Measurements from ENCODE around the gene SH2D2A.

The SH2D2A gene

DNA sequence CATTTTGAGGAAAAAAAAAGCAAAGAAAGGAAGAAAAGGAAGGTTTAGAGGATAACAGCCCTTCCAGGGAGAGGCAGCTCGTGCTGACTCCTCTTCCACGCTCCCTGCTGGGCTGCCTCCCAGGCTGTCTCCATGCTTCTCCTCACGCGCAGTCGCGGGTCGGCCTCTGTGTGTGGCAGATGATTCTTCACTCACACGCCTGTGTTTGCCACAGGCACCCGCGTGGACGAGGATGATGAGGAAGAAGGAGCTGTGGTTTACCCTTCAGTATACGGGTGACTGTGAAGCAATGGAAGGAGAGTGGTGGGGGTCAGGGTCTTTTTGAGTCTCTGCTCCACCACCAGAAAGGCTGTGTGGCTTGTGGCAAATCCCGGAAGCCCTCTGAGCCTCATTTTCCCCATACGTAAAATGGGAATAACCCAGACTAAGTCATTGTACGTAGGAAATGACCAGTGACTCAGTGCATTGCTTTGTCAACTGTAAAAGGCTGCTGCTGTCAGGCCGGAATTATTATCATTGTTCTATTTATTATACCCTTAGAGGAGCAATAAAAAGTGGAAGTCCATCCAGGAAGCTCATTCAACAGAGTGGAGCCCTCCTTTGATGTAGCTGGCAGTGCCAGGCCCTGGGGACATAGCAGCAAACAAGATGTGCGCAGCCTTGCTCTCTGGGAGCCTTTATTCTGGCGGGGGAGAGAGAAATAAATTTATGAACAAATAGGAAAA, 11.9 kb upstream of the SH2D2A start:
- no peak for DNase-seq (ENCODE audit: low read depth)
- no peak overlapping the region for H3K4me3 ChIP-seq (ENCODE audit: low read depth, low read length)
- TF ChIP-seq, protein P1, sequence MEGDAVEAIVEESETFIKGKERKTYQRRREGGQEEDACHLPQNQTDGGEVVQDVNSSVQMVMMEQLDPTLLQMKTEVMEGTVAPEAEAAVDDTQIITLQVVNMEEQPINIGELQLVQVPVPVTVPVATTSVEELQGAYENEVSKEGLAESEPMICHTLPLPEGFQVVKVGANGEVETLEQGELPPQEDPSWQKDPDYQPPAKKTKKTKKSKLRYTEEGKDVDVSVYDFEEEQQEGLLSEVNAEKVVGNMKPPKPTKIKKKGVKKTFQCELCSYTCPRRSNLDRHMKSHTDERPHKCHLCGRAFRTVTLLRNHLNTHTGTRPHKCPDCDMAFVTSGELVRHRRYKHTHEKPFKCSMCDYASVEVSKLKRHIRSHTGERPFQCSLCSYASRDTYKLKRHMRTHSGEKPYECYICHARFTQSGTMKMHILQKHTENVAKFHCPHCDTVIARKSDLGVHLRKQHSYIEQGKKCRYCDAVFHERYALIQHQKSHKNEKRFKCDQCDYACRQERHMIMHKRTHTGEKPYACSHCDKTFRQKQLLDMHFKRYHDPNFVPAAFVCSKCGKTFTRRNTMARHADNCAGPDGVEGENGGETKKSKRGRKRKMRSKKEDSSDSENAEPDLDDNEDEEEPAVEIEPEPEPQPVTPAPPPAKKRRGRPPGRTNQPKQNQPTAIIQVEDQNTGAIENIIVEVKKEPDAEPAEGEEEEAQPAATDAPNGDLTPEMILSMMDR (IDR thresholded peaks at IDR 0.05; ENCODE audit: low read depth, low read length, missing control alignments), result no peak

DNA sequence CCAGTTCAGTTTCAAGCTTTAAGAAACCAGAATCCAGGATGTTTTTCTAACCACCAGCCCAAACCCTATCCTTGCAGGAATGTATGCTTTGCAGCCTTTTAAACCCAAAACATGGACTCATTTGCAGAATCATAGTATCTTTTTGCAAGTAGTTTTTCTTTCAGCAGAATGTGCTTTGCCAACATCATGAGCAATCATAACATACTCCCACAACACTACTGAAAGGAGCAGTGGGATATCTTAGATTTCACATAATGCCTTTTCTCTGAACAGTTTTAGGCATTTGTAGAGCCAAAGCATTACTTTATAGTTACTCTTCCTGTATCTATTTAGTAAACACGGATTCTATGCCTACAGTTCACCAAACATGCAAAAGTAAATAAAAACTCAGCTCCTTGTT, 10.0 kb upstream of the SH2D2A start:
- TF ChIP-seq, protein P1 (IDR thresholded peaks at IDR 0.05; ENCODE audit: low read depth, low read length, missing control alignments), result no peak
- no peak for DNase-seq (ENCODE audit: low read depth)
- no peak overlapping the region for H3K4me3 ChIP-seq (ENCODE audit: low read depth, low read length)

DNA sequence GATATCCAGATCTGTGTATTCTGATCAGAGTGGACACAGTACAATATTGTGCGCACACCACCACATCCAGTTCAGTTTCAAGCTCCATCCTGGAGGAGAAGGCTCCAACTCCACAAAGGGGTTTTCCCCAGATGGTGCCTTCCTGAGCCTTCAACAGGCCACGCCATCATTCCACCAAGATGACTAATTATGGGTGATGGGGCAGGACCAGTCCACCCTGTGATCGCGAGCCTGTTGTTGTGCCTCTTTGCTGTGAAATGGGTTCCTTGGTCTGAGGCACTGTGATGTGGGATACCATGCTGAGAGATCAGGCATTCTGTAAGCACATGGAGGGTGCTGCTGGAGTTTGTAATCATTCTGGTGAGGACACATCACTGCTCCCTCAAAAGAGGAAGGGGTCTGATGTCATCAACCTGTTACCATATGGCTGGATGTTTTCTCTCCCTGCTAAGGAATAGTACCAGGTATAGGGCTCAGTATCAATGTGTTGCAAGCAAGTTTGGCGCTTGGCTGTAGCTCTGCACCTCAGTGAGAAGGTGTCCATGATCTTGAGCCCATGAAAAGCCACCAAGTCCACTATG, 6.7 kb upstream of the SH2D2A start:
- TF ChIP-seq, protein P1 (IDR thresholded peaks at IDR 0.05; ENCODE audit: low read depth, low read length, missing control alignments), result no peak

DNA sequence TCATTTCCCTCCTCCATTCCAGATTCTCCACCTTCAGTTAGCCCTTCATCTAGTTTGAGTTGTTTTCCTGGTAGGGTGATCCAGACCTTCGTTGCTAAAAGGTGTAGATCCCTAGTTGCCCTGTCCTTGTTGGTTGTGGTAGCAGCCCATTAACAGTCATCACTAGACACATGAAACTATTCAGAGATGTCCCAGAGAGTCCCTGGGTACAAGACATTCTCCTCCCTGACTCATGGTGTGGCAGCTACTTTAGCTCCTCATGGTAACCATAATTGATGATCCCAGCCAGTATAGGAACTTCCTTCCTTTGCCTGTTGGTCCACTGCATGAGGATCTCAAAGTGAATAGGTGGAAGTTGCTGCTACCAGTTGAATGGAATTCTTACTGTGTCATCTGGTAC, 6.0 kb upstream of the SH2D2A start:
- no peak overlapping the region for H3K4me3 ChIP-seq (ENCODE audit: low read depth, low read length)
- DNase-seq (ENCODE audit: low read depth), result no peak
- TF ChIP-seq, protein P1 (IDR thresholded peaks at IDR 0.05; ENCODE audit: low read depth, low read length, missing control alignments), result no peak

More for the DNA sequence above, 6.7 kb upstream of the SH2D2A start:
- DNase-seq (ENCODE audit: low read depth), result no peak
- no peak overlapping the region for H3K4me3 ChIP-seq (ENCODE audit: low read depth, low read length)

DNA sequence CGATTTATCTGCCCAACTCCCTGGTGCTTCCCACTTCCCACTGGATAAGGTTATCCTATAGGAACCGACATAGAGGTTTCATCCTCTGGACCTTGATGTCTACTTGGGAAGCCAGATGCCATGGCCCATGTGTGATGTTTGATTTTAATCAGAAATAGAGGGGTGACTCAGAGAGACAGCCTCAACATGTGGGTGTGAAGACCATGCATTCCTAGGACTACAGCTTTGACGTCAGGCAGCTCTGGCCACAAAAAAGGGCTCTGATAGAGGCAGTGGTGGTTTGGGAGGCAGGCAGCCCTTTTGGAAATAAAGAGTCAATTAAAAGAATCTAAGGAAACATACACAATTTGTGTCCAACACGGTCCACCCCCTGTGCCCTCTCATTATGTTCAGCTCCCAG, 5.2 kb upstream of the SH2D2A start:
- no peak for DNase-seq (ENCODE audit: low read depth)
- no peak overlapping the region for H3K4me3 ChIP-seq (ENCODE audit: low read depth, low read length)
- TF ChIP-seq, protein P1 (IDR thresholded peaks at IDR 0.05; ENCODE audit: low read depth, low read length, missing control alignments), result no peak

DNA sequence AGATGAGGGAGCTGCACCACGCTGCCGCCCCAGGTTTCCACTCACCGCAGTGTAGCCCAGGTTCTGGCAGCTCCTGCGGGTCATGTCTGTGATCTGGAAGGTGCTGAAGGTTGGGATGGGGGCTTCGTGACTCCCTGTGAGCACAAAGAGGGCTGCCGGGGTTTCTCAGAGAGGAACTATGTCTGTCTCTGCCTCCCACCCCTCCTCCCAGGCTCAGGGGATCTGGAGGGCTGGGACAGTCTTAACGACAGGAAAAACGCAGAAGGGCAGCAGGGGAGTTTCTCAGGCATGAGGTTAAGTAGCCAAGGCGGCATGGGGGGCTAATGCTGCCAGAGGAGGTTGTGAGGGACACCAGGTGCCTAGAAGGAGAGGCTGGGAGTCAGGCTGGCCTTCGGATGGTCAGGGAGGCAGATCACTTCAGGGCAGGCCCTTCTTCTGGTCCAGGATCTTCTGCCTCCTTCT, 656 bp downstream of the SH2D2A start:
- TF ChIP-seq, protein P1 (IDR thresholded peaks at IDR 0.05; ENCODE audit: low read depth, low read length, missing control alignments), result no peak
- DNase-seq (ENCODE audit: low read depth), result no peak
- peak overlapping the region; percentile 62 for H3K4me3 ChIP-seq (ENCODE audit: low read depth, low read length)

Data from GM12864 (cell line).